HepG2 (cell line): Measurements from ENCODE around the gene SULT1B1. TPM values are rescaled to one million over a fixed set of nuclear protein-coding genes. Genes with fewer than 3 reads are reported as not detected.

Source experiments
- CENPX ChIP-seq: sonication (generic); formaldehyde crosslinking; IDR thresholded peaks from 2 replicates; pipeline ENCODE4 v1.9.0; 2021; ENCODE audit warnings: mild to moderate bottlenecking, missing genetic modification reagents, moderate library complexity
- DR1 ChIP-seq: sonication (generic); formaldehyde crosslinking; IDR thresholded peaks from 2 replicates; pipeline ENCODE4 v1.8.0; 2021; ENCODE audit warnings: mild to moderate bottlenecking, missing genetic modification reagents, inconsistent platforms
- FOXK2 ChIP-seq: fragments of 450-650 bp; IDR thresholded peaks from 2 replicates; pipeline ENCODE4 v1.6.1; 2016
- GABPA ChIP-seq, 2 experiments: IDR thresholded peaks; 2 replicates each; pipeline ENCODE4 v1.6.1; 2011 to 2016; ENCODE audit warnings: low read depth in 2 of 2, low read length in 1 of 2, missing biosample characterization in 1 of 2, missing genetic modification characterization in 1 of 2
- HDAC1 ChIP-seq: sonication (generic); formaldehyde crosslinking; IDR thresholded peaks from 2 replicates; pipeline ENCODE4 v1.5.1; 2020; ENCODE audit warnings: mild to moderate bottlenecking, missing genetic modification reagents
- HDAC6 ChIP-seq: fragments of 200-600 bp; sonication (generic); IDR thresholded peaks from 2 replicates; pipeline ENCODE4 v1.7.0; 2017; ENCODE audit warnings: mild to moderate bottlenecking, antibody characterized with exemption, low read length, low read depth
- KDM5B ChIP-seq: sonication (generic); formaldehyde crosslinking; IDR thresholded peaks from 2 replicates; pipeline ENCODE4 v1.4.0; 2020; ENCODE audit warnings: missing genetic modification reagents, mild to moderate bottlenecking, borderline replicate concordance
- MAFG ChIP-seq: sonication (generic); formaldehyde crosslinking; IDR thresholded peaks from 2 replicates; pipeline ENCODE4 v1.5.1; 2020; ENCODE audit warnings: mild to moderate bottlenecking, missing genetic modification reagents
- NR2C2 ChIP-seq: sonication (generic); formaldehyde crosslinking; IDR thresholded peaks from 2 replicates; pipeline ENCODE4 v1.4.0; 2020; ENCODE audit warnings: missing genetic modification reagents, mild to moderate bottlenecking, moderate library complexity, borderline replicate concordance
- PHB2 ChIP-seq: fragments of 450-650 bp; IDR thresholded peaks from 2 replicates; pipeline ENCODE4 v1.6.1; 2018; ENCODE audit not compliant: partially characterized antibody
- PHF8 ChIP-seq: sonication (generic); formaldehyde crosslinking; IDR thresholded peaks from 2 replicates; pipeline ENCODE4 v1.5.0; 2020; ENCODE audit warnings: missing genetic modification reagents
- RAD21 ChIP-seq: fragments of 450-650 bp; formaldehyde crosslinking; IDR thresholded peaks from 2 replicates; pipeline ENCODE4 v1.5.0; 2020; ENCODE audit warnings: mild to moderate bottlenecking
- SRSF1 ChIP-seq: fragments of 200-400 bp; formaldehyde crosslinking; optimal IDR thresholded peaks from 2 replicates; pipeline ENCODE3; 2017; ENCODE audit warnings: mild to moderate bottlenecking, low read depth, low read length, moderate library complexity
- ZFP62 ChIP-seq: sonication (generic); formaldehyde crosslinking; IDR thresholded peaks from 2 replicates; pipeline ENCODE4 v1.4.0; 2020; ENCODE audit warnings: missing genetic modification reagents
- ZNF17 ChIP-seq: sonication (generic); formaldehyde crosslinking; IDR thresholded peaks from 2 replicates; pipeline ENCODE4 v1.5.0; 2020; ENCODE audit warnings: mild to moderate bottlenecking, missing genetic modification reagents
- ZNF20 ChIP-seq: sonication (generic); formaldehyde crosslinking; IDR thresholded peaks from 2 replicates; pipeline ENCODE4 v1.4.0; 2020; ENCODE audit warnings: mild to moderate bottlenecking, moderate library complexity, missing genetic modification reagents
- ZNF225 ChIP-seq: sonication (generic); formaldehyde crosslinking; IDR thresholded peaks from 2 replicates; pipeline ENCODE4 v1.4.0; 2020; ENCODE audit warnings: mild to moderate bottlenecking, missing genetic modification reagents
- ZNF256 ChIP-seq: sonication (generic); formaldehyde crosslinking; conservative IDR thresholded peaks from 2 replicates; pipeline ENCODE4 v1.4.0; 2020; ENCODE audit warnings: missing genetic modification reagents
- polyA plus RNA-seq, 8 experiments: library from polyadenylated mRNA; depleted of rRNA in 3 of 8; stranded (reverse) in 7 of 8; unstranded in 1 of 8; fragments of >200 nt; fragmentation: Illumina TruSeq in 4 of 8; extraction: Trizol in 4 of 8; gene quantifications; 2 replicates each; pipeline versions ENCODE4 v1.2.1 to v1.2.3, GENCODE V29; 2011 to 2016; ENCODE audit warnings: low read depth in 4 of 8, missing spikeins in 1 of 8, mixed read lengths in 1 of 8; ENCODE audit not compliant: insufficient read depth in 1 of 8
- total RNA-seq, 5 experiments: library from RNA; depleted of rRNA; stranded (reverse); fragments of >200 nt; fragmentation: Illumina TruSeq; extraction: Trizol; gene quantifications; 2 replicates each; pipeline ENCODE4 v1.2.3, GENCODE V29; 2016; ENCODE audit warnings: low read depth in 1 of 5
- TF ChIP-seq, protein P1 (sequence below): sonication (generic); formaldehyde crosslinking; IDR thresholded peaks from 2 replicates; pipeline ENCODE4 v1.8.1; 2023; ENCODE audit warnings: mild to moderate bottlenecking, missing genetic modification reagents
- TF ChIP-seq, protein P2 (sequence below): sonication (generic); formaldehyde crosslinking; IDR thresholded peaks from 2 replicates; pipeline ENCODE4 v1.4.0; 2020; ENCODE audit warnings: missing genetic modification reagents
- TF ChIP-seq, protein P3 (sequence below): sonication (generic); formaldehyde crosslinking; IDR thresholded peaks from 2 replicates; pipeline ENCODE4 v1.5.1; 2020; ENCODE audit warnings: missing genetic modification reagents, mild to moderate bottlenecking, borderline replicate concordance
- TF ChIP-seq, protein P4 (sequence below): sonication (generic); formaldehyde crosslinking; IDR thresholded peaks from 2 replicates; pipeline ENCODE4 v1.9.0; 2021; ENCODE audit warnings: missing genetic modification reagents, mild to moderate bottlenecking, borderline replicate concordance
- TF ChIP-seq, protein P5 (sequence below): sonication (generic); formaldehyde crosslinking; IDR thresholded peaks from 2 replicates; pipeline ENCODE4 v1.8.1; 2023; ENCODE audit warnings: missing genetic modification reagents, mild to moderate bottlenecking, borderline replicate concordance

Gene SULT1B1
- total and polyA plus RNA-seq, 2 of the 13 experiments (the other 11 are each of a cell fraction or from before 2014, with no cell fraction given): 0.20 to 0.25 TPM

DNA sequence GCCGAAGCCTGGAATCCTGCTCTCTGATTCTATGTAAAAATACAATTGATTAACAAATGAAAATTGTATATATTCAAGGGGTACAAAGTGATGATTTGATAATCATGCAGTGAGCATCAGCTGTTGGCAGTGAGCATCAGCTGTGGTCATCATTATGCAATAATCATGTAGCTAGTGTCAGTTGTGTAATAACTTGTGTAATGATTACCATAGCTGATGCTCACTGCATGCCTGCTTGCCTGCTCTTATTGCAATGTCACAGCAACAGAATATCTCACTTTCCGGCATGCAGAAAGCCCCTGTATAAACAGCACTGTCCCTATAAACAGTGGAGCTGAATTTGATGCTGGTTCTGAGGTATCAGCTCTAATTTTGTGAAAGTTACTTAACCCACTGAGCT is 46.8 kb downstream of the SULT1B1 start (continued):
- TF ChIP-seq, protein P1, sequence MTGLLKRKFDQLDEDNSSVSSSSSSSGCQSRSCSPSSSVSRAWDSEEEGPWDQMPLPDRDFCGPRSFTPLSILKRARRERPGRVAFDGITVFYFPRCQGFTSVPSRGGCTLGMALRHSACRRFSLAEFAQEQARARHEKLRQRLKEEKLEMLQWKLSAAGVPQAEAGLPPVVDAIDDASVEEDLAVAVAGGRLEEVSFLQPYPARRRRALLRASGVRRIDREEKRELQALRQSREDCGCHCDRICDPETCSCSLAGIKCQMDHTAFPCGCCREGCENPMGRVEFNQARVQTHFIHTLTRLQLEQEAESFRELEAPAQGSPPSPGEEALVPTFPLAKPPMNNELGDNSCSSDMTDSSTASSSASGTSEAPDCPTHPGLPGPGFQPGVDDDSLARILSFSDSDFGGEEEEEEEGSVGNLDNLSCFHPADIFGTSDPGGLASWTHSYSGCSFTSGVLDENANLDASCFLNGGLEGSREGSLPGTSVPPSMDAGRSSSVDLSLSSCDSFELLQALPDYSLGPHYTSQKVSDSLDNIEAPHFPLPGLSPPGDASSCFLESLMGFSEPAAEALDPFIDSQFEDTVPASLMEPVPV (CRISPR knock-in tag): no peak
- TF ChIP-seq DR1 (no peak), PHB2 (no peak), KDM5B (CRISPR knock-in tag) (no peak), ZNF225 (no peak), MAFG (CRISPR knock-in tag) (no peak), CENPX (no peak), HDAC1 (CRISPR knock-in tag) (no peak), ZFP62 (CRISPR knock-in tag) (no peak), FOXK2 (no peak), HDAC6 (no peak), ZNF256 (no peak), ZNF17 (CRISPR knock-in tag) (no peak), NR2C2 (no peak; the same call in 1 of the 2 replicates), ZNF20 (CRISPR knock-in tag) (no peak), GABPA (IDR thresholded peaks at IDR 0.05; ENCODE audit: low read depth, low read length) (no peak), GABPA (CRISPR knock-in tag; IDR thresholded peaks at IDR 0.05; ENCODE audit: low read depth) (no peak), RAD21 (CRISPR knock-in tag) (no peak), PHF8 (CRISPR knock-in tag) (no peak), SRSF1 (no peak)
- TF ChIP-seq, protein P2, sequence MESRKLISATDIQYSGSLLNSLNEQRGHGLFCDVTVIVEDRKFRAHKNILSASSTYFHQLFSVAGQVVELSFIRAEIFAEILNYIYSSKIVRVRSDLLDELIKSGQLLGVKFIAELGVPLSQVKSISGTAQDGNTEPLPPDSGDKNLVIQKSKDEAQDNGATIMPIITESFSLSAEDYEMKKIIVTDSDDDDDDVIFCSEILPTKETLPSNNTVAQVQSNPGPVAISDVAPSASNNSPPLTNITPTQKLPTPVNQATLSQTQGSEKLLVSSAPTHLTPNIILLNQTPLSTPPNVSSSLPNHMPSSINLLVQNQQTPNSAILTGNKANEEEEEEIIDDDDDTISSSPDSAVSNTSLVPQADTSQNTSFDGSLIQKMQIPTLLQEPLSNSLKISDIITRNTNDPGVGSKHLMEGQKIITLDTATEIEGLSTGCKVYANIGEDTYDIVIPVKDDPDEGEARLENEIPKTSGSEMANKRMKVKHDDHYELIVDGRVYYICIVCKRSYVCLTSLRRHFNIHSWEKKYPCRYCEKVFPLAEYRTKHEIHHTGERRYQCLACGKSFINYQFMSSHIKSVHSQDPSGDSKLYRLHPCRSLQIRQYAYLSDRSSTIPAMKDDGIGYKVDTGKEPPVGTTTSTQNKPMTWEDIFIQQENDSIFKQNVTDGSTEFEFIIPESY (CRISPR knock-in tag): no peak
- TF ChIP-seq, protein P3, sequence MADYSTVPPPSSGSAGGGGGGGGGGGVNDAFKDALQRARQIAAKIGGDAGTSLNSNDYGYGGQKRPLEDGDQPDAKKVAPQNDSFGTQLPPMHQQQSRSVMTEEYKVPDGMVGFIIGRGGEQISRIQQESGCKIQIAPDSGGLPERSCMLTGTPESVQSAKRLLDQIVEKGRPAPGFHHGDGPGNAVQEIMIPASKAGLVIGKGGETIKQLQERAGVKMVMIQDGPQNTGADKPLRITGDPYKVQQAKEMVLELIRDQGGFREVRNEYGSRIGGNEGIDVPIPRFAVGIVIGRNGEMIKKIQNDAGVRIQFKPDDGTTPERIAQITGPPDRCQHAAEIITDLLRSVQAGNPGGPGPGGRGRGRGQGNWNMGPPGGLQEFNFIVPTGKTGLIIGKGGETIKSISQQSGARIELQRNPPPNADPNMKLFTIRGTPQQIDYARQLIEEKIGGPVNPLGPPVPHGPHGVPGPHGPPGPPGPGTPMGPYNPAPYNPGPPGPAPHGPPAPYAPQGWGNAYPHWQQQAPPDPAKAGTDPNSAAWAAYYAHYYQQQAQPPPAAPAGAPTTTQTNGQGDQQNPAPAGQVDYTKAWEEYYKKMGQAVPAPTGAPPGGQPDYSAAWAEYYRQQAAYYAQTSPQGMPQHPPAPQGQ (CRISPR knock-in tag): no peak
- TF ChIP-seq, protein P4, sequence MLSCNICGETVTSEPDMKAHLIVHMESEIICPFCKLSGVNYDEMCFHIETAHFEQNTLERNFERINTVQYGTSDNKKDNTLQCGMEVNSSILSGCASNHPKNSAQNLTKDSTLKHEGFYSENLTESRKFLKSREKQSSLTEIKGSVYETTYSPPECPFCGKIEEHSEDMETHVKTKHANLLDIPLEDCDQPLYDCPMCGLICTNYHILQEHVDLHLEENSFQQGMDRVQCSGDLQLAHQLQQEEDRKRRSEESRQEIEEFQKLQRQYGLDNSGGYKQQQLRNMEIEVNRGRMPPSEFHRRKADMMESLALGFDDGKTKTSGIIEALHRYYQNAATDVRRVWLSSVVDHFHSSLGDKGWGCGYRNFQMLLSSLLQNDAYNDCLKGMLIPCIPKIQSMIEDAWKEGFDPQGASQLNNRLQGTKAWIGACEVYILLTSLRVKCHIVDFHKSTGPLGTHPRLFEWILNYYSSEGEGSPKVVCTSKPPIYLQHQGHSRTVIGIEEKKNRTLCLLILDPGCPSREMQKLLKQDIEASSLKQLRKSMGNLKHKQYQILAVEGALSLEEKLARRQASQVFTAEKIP (CRISPR knock-in tag): no peak
- TF ChIP-seq, protein P5, sequence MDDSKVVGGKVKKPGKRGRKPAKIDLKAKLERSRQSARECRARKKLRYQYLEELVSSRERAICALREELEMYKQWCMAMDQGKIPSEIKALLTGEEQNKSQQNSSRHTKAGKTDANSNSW: no peak
